Thoracic aorta (tissue), 2 donors: Measurements from ENCODE around the gene SYTL1. TPM values are rescaled to one million over a fixed set of nuclear protein-coding genes. Genes with fewer than 3 reads are reported as not detected.

ENCODE experiments used
- ATAC-seq: fragments of 150-250 bp; one replicate; pipeline ENCODE4 v1.8.0; 2017; ENCODE audit warnings: low read depth; ENCODE audit not compliant: insufficient number of reproducible peaks, low FRiP score
- DNase-seq: peaks from one replicate; pipeline ENCODE4 v3.0.0-alpha.2; 2020; ENCODE audit warnings: low spot score
- H3K27ac ChIP-seq, 2 donors: fragments of 200-600 bp; sonication (generic); 1 replicate in 1 of 2; 2 replicates in 1 of 2; pipeline ENCODE4 v1.5.1; 2016; ENCODE audit warnings: mild to moderate bottlenecking in 2 of 2, moderate library complexity in 2 of 2
- H3K27me3 ChIP-seq: fragments of 200-600 bp; sonication (generic); replicated peaks from 2 replicates; pipeline ENCODE4 v1.6.0; 2016; ENCODE audit warnings: mild to moderate bottlenecking; ENCODE audit not compliant: insufficient read depth
- H3K36me3 ChIP-seq: fragments of 200-600 bp; sonication (generic); one replicate; pipeline ENCODE4 v1.5.1; 2016
- H3K4me1 ChIP-seq, 2 donors: fragments of 200-600 bp; sonication (generic); 1 replicate in 1 of 2; 2 replicates in 1 of 2; pipeline versions ENCODE4 v1.5.1 to v1.6.0; 2016; ENCODE audit warnings: low read depth in 2 of 2, mild to moderate bottlenecking in 1 of 2; ENCODE audit not compliant: control insufficient read depth in 1 of 2
- H3K4me3 ChIP-seq: fragments of 200-600 bp; sonication (generic); 2 replicates; pipeline ENCODE4 v1.5.1; 2016; ENCODE audit warnings: mild to moderate bottlenecking
- H3K9me3 ChIP-seq: fragments of 200-600 bp; sonication (generic); 2 replicates; pipeline ENCODE4 v1.5.1; 2016
- CTCF ChIP-seq: fragments of 200-600 bp; sonication (generic); IDR thresholded peaks from one replicate; pipeline ENCODE4 v1.5.1; 2019; ENCODE audit warnings: antibody characterized with exemption
- total RNA-seq, 2 donors: library from RNA; depleted of rRNA; stranded (reverse); fragments of >200 nt; gene quantifications; one replicate each; pipeline versions ENCODE4 v1.1.0 to v1.2.3, GENCODE V29; 2016

SYTL1 gene
- total RNA-seq, 2 donors from 2014 or later, result 4.1 to 5.5 TPM

- no peak for TF ChIP-seq CTCF
- DNase-seq (no peak), ATAC-seq (no peak)
- no peak within 1 kb of the TSS for H3K4me3 ChIP-seq
- H3K36me3 ChIP-seq, result no peaks in the 10 kb centered on the region
- no peaks in the 10 kb centered on the region for H3K27me3 ChIP-seq
- no peaks in the 10 kb centered on the region for H3K9me3 ChIP-seq
- no peaks in the 10 kb centered on the region for H3K4me1 ChIP-seq
- no peak within 1 kb of the TSS for H3K27ac ChIP-seq
Measured at GRCh38 chr1:27374362-27375086, 32.7 kb downstream of the SYTL1 start, which contains the start of gene FCN3. Gene FCN3 (minus strand): TSS chr1:27374824. CDS start chr1:27374818, 6 bp downstream.

DNA sequence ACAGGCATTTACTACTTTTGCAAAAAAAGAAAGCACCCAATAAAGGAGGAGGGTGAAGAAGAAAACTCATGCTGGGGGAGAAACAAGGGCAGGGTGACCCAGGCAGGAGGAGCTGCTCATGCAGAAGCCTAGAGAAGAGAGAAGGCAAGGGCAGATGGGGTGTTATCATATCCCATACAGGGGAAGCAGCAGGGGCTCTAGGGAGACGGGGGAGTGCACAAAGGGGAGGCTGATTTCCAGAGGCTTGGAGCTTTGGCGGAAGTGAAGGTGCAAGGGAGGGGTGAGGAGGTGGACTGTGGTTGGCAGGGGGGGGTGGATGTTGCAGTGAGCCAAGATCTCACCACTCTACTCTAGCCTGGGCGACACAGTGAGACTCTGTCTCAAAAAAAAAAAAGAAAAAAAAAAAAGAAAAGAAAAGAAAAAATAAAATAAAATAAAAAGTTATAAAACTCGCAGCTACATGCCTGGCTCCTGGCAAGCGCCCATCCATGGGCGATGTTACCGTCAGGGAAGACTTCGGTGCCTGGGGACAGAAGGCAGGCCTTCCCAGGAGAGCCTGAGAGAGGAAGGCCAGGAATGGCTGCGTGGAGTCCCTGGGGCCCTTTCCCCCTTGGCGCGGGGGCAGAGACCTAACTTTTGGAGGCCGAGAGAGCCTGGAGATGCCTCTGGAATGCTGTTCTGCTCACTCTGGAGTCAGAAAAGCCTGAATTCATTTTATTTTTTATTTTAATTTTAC, 36.1 kb downstream of the SYTL1 start:
- no peaks in the 10 kb centered on the region for H3K4me1 ChIP-seq
- ATAC-seq, result no peak
- H3K27me3 ChIP-seq, result no peaks in the 10 kb centered on the region
- H3K9me3 ChIP-seq, result no peaks in the 10 kb centered on the region
- H3K27ac ChIP-seq, result no peak overlapping the region
- no peak for TF ChIP-seq CTCF
- H3K36me3 ChIP-seq, result no peaks in the 10 kb centered on the region
- no peak for DNase-seq
- no peak overlapping the region for H3K4me3 ChIP-seq

- no peak overlapping the region for H3K4me3 ChIP-seq
- TF ChIP-seq CTCF, result no peak
- H3K36me3 ChIP-seq, result no peaks in the 10 kb centered on the region
- ATAC-seq (no peak), DNase-seq (no peak)
- no peaks in the 10 kb centered on the region for H3K27me3 ChIP-seq
- H3K4me1 ChIP-seq, result no peaks in the 10 kb centered on the region
- no peak overlapping the region for H3K27ac ChIP-seq
- no peaks in the 10 kb centered on the region for H3K9me3 ChIP-seq
Measured at GRCh38 chr1:27379564-27380122, 37.8 kb downstream of the SYTL1 start.

DNA sequence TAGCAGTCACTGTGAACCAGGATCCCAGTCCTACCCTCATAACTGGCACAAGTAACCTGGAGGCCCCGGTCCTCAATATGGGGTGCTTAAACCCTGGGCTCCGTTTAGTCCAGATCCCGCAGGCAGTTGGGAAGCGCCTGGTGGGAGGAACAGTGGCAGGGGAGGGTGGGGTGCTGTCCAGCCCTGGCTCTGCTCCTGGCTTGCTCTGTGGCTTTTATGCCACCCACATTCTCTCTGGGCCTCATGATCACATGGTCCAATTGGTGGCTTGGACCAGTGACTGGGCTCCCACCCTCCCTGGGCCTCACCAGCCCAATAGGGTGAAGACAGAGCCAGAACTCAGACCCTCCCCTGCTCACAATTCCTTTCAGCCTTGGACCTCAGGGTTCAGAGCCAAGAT, 38.4 kb downstream of the SYTL1 start:
- ATAC-seq (no peak), DNase-seq (no peak)
- no peak for TF ChIP-seq CTCF
- H3K4me3 ChIP-seq, result no peak overlapping the region
- no peak overlapping the region for H3K27ac ChIP-seq
- H3K27me3 ChIP-seq, result no peaks in the 10 kb centered on the region
- H3K36me3 ChIP-seq, result no peaks in the 10 kb centered on the region
- no peaks in the 10 kb centered on the region for H3K9me3 ChIP-seq
- no peaks in the 10 kb centered on the region for H3K4me1 ChIP-seq
